Left cardiac atrium (tissue), 4 donors: ENCODE data around the gene SMIM22. TPM values are rescaled to one million over a fixed set of nuclear protein-coding genes. Genes with fewer than 3 reads are reported as not detected.

Experiments used
- ATAC-seq, 2 donors: fragments of 200-7000 bp; cut with Tn5 transposase; one replicate each; pipeline ENCODE4 v1.9.1; 2020; ENCODE audit warnings: mild to moderate bottlenecking in 2 of 2, moderate library complexity in 2 of 2
- DNase-seq: peaks from one replicate; pipeline ENCODE4 v3.0.0-alpha.2; 2020
- intact Hi-C, 2 donors: fragments of 100-400 bp; cut with DNase I; formaldehyde crosslinking; loops; one replicate each; pipeline versions ENCODE4 v1.14.1 to v1.15.1; 2022 to 2023
- long read RNA-seq: library from polyadenylated mRNA; unstranded; transcript quantifications from one replicate; pipeline ENCODE4 v2.0.0, GENCODE V29; 2021
- total RNA-seq, 2 donors: library from RNA; stranded (reverse); fragmentation: NEBNext Ultra II Directional; extraction: Animal tissue kit (Norgen Biotek cat#: 25700); gene quantifications; one replicate each; pipeline ENCODE4 v1.2.1, GENCODE V29; 2021
- donor health status: DM: no; HTN: yes; CAD: no.
- donor health status: DM: no; HTN: yes; CAD: no; lungs with severe emphysema.
- donor health status: DM: yes; HTN: yes; CAD: no.
- donor health status: Dilated cardiomyopathy.

The SMIM22 gene, protein sequence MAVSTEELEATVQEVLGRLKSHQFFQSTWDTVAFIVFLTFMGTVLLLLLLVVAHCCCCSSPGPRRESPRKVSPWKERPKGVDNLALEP
- not detected for total RNA-seq
- long read RNA-seq = 0 reads

GRCh38 chr16:4795181-4795827 is at the start of gene SMIM22:
SMIM22 (plus strand) TSS chr16:4795369; CDS start chr16:4795735, 366 bp downstream.
- ATAC-seq (no peak), DNase-seq (no peak)
- intact Hi-C loops = no loop called here

GRCh38 chr16:4746215-4746614 is 49.0 kb upstream of the SMIM22 start:
- ATAC-seq (no peak), DNase-seq (no peak)
- intact Hi-C loops = no loop called here

DNA sequence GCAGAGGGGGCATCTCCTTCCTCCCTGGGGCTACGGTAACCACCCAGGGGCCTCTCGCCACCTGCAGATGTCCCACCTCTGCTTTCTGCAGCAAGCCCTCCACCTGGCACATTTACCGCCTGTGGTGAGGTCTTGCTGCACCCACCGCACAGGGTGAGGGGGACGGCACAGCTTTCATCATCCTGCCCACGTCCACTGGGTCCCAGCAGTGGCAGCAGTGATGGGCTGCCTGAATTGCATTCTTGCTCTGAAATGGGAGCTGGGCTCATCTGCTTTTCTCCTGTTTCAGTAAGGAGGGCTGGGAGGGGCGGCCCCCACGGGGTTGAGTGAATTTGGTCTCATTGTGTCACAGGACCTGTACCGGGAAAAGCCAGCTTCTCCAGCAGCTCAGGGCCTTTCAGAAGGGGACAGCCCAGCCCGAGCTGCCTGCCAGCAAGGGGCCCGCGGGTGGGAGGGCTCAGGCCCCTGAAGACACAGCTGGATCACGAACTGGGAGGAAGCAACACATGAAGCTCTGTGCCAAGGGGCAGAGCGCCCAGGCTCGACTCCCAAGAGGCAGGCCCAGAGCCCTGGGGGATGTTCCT is 48.1 kb upstream of the SMIM22 start:
- no peak for DNase-seq
- ATAC-seq = peak in 1 of 2 donors; percentile 54
- intact Hi-C loops = no loop called here

DNA sequence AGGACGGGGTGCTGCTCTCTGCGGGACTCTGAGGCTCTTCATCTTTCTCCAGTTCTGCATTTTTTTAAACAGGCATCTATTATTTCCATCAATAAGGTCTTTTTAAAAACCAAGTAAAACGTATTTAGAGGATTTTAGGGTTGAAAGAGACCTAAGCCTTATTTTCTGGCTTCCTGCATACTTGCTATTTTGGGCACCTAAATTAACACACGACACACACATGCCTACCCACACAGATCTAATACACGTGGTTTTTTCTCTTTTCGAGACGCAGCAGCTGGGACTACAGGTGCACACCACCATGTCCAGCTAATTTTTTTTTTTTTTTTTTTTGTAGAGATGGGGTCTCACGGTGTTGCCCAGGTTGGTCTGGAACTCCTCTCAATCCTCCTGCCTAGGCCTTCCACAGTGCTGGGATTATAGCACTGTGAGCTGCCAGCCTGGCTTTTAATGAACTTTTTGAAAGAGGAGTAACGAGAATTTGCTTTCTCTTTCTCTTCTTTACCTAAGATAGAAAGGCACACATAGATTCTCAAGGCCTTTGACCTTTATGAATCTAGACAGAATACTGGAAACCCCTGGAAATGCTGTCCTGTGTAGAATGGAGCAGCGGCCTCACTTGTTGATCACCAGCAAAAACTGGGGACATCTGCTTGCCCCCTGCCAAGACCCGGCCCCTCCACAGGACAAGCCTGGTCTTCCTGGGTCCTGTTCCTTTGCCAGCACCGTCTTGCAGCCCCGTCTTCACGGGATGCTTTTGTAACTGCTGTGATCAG is 47.1 kb upstream of the SMIM22 start:
- DNase-seq (no peak), ATAC-seq (no peak)
- intact Hi-C loops = no loop called here

DNA sequence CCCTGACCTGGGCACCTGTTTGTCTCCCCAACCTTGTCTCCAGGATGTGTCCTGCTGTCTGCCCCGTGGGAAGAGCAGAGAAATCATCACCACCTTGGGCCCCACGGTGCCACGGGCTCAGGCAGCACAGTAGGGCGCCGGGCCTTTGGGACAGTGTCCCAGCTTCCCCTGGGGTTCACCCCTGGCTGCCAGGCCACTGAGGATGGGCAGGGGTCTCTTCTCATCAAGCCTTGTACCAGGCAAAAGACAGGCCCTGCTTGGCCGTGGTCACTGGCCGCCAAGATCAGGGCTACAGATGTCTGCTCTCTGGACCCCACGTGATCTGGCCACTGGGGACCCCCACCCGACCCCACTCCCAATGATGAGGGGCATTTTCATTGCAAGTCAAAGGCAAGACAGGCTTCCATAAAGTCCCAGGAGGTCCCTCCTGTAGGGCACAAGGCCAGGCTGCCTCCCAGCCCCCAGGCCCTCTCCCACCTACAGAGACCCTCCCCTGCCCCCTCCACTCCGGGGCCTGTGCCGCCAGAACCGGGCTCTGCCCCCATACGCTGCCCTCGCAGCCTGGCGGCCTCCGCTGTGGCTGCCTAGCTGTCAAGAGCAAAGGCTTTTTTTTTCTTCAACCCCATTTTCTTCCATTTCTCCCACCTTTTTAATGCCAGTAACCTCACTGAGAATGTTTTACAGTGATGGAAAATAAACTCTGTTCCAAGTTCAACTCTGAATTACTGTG is 46.3 kb upstream of the SMIM22 start:
- intact Hi-C loops = no loop called here
- DNase-seq = no peak
- ATAC-seq = no peak

DNA sequence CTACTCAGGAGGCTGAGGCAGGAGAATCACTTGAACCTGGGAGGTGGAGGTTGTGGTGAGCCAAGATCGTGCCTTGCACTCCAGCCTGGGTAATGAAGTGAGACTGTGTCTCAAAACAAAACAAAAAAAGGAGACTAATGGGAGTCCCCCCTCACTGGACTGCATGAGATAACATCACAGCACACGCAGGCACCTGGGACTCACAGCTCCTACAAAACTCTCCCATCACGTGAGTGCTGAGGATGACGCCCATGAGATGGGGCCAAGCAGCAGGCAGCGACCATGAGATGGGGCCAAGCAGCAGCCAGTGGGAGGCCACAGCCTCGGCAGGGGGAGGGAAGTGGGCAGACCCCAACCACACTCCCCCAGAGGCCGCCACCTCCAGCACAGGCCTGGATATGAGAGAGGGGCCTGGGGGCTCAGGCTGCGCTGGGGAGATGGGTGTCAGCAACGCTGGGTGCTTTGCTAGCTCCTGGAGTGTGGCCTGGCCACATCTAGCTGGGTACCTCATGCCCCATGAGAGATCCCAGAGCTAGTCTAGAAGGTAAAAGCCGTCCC is 45.4 kb upstream of the SMIM22 start:
- no peak for DNase-seq
- no peak for ATAC-seq
- intact Hi-C loops = no loop called here

GRCh38 chr16:4750896-4751295 is 44.3 kb upstream of the SMIM22 start:
- DNase-seq (no peak), ATAC-seq (no peak)
- intact Hi-C loops = no loop called here

DNA sequence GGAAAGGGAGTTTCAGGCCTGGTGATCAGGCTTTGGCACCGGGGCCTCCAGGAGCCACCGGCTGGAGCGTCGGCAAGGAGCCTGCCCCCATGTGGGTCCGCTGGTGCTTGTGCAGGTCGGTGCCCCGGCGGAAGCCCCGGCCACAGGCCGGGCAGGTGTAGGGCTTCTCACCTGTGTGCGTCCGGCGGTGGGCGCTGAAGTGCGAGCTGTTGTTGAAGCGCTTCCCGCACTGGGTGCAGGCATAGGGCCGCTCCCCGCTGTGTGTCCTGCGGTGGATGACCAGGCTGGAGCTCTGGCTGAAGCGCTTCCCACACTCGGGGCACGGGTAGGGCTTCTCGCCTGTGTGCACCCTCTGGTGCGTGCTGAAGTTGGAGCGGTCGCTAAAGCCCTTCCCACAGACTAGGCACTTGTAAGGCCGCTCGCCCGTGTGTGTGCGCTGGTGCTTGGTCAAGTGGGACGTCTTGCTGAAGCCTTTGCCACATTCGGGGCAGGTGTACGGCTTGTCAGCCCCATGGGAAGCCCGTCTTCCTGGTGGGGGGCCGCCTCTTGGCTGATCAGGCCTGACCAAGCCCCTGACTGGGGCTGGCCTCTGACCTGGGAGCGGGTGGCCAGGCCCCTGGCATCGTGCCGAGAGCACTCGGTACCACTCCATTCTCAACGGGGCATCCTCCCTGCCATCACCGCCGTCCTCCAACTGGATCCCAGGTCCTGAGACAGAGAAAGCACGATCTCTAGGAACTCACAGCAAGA is 42.6 kb upstream of the SMIM22 start:
- DNase-seq (no peak), ATAC-seq (no peak)
- intact Hi-C loops = no loop called here

- intact Hi-C loops = no loop called here
- no peak for DNase-seq
- no peak for ATAC-seq
Measured at GRCh38 chr16:4753227-4753626, 41.9 kb upstream of the SMIM22 start.

DNA sequence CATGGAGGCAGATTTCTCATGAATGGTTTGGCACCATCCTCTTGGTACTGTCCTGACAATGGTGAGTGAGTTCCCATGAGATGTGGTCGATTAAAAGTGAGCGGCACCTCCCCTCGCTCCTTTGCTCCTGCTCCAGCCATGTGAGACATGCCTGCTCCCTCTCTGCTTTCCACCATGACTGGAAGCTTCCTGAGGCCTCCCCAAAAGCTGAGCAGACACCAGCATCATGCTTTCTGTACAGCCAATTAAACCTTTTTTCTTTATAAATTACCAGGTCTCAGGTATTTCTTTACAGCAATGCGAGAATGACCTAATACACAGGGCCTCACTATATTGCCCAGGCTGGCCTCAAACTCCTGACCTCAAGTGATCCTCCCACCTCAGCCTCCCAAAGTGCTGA is 40.3 kb upstream of the SMIM22 start:
- intact Hi-C loops = no loop called here
- DNase-seq (no peak), ATAC-seq (no peak)

DNA sequence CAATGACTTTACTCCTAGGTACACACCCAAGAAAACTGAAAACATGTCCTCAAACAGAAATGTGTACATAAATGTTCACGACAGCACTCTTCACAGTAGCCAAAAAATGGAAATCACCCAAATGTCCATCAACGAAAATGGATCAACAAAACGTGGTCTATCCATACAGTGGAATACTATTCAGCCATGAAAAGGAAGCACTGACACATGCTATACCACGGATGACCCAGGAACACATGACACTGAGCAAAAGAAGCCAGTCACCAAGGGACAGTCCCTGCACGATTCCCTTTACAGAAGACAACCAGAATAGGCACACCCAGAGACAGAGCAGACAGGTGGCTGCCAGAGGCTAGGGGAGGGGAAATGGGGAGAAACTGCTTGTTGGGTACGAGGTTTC is 39.5 kb upstream of the SMIM22 start:
- no peak for ATAC-seq
- intact Hi-C loops = no loop called here
- no peak for DNase-seq

DNA sequence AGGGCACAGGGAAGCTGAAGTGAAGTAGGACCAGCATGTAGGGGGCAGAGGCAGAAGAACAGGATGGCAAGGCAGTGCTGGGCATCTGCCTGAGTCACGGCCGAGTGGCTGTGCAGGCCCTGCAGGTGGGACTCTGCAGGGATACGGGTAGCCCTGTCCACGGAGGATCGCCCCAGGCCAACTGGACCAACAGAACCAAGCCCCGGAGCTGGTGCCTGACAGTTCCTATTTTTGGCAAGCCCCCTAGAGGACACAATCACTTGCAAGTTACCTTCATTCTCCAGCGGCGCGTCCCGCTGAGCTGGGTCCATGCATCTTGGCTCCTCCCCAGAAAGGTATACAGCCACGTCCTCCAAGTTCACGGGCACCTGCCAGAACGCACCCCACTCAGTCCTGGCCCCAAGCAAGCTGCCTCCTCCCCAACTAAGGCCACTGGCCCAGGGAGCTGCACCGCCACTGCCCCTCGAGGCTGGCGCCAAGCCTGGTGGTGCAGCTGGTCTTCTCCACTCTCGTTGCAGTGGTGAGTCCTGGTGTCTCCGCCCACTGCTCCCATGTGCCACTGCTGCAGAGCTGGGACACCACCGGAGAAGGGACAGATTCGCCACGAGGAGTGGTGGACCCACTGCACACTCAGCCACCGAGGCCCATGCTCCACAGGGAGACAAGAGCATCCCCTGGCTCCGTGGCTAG is 34.8 kb upstream of the SMIM22 start:
- DNase-seq (no peak), ATAC-seq (no peak)
- intact Hi-C loops = no loop called here

DNA sequence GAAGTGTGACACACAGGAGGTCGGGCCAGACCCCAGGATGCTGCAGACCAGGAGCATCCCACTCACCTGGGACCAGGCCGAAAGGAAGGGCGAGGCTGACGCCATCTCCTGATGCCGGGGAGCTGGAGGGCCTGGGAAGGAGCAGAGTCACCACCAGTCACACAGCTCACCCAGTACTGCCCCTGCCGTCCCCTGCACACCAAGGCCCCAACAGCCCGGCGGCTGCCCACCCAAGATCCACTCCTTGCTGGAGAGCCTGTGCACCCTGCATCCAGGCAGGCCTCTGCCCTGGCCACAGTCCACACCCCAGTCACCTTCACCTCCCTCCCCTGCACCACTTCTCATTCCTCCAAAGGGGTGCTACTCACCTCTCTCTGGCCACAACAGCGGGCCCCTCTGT is 33.0 kb upstream of the SMIM22 start:
- intact Hi-C loops = no loop called here
- no peak for DNase-seq
- no peak for ATAC-seq

DNA sequence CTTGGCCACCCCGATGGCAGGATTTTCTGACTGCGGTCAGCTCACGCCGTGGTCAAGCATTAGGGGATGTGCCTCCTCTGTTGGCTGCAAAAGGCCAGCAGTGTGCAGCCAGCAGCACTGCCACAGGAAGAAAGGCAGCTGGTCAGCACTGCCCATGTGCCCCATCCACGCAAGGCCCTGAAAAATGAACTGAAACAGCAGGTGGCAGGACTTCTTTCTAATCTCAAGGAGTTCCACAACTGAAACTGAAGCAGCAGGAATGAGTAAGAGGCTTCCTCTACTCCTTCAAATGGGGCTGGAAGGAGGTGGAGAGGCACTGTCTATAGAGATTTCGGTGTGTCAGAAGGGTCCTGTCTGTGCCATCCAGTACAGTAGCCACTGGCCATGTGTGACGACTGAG is 31.4 kb upstream of the SMIM22 start:
- DNase-seq (no peak), ATAC-seq (no peak)
- intact Hi-C loops = no loop called here

- intact Hi-C loops = no loop called here
- ATAC-seq = no peak
- no peak for DNase-seq
Measured at GRCh38 chr16:4765511-4766474, 29.4 kb upstream of the SMIM22 start.

- ATAC-seq (peak; percentile 95 to 97), DNase-seq (peak; percentile 98)
- intact Hi-C loops = no loop called here
Measured at GRCh38 chr16:4766875-4767628, 28.1 kb upstream of the SMIM22 start, which contains the start of gene ZNF500. ZNF500 (minus strand) TSS chr16:4767162; CDS start chr16:4765978, 1,184 bp downstream.
